Breast epithelium (tissue), 3 donors: Measurements from ENCODE around the gene CDH23.

Experiments
- CTCF ChIP-seq, 3 donors: fragments of 450-650 bp; IDR thresholded peaks; one replicate each; pipeline ENCODE4 v1.5.1; 2016 to 2017; ENCODE audit warnings: antibody characterized with exemption in 3 of 3, mild to moderate bottlenecking in 3 of 3, moderate library complexity in 3 of 3
- POLR2A ChIP-seq: fragments of 450-650 bp; IDR thresholded peaks from one replicate; pipeline ENCODE4 v1.6.1; 2016; ENCODE audit warnings: antibody characterized with exemption, mild to moderate bottlenecking, moderate library complexity

- TF ChIP-seq CTCF (IDR thresholded peaks at IDR 0.05) (no peak), POLR2A (no peak)
Measured at GRCh38 chr10:71799608-71800453, 403.1 kb downstream of the CDH23 start.
